ENCODE data around the gene SMURF1.
"Not testable (repeated sequence)": the region's sequence is repeated elsewhere in the genome, so short reads cannot be mapped to it uniquely, and the experiment has no call there.

Gene SMURF1

GRCh38 chr7:99165816-99166215 lies 21.9 kb upstream of the SMURF1 start:
- no peak for DNase-seq (ENCODE audit: extremely low read depth, low read depth)
- TF ChIP-seq, protein P1, sequence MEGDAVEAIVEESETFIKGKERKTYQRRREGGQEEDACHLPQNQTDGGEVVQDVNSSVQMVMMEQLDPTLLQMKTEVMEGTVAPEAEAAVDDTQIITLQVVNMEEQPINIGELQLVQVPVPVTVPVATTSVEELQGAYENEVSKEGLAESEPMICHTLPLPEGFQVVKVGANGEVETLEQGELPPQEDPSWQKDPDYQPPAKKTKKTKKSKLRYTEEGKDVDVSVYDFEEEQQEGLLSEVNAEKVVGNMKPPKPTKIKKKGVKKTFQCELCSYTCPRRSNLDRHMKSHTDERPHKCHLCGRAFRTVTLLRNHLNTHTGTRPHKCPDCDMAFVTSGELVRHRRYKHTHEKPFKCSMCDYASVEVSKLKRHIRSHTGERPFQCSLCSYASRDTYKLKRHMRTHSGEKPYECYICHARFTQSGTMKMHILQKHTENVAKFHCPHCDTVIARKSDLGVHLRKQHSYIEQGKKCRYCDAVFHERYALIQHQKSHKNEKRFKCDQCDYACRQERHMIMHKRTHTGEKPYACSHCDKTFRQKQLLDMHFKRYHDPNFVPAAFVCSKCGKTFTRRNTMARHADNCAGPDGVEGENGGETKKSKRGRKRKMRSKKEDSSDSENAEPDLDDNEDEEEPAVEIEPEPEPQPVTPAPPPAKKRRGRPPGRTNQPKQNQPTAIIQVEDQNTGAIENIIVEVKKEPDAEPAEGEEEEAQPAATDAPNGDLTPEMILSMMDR (IDR thresholded peaks at IDR 0.05; ENCODE audit: low read depth, low read length) = no peak

DNA sequence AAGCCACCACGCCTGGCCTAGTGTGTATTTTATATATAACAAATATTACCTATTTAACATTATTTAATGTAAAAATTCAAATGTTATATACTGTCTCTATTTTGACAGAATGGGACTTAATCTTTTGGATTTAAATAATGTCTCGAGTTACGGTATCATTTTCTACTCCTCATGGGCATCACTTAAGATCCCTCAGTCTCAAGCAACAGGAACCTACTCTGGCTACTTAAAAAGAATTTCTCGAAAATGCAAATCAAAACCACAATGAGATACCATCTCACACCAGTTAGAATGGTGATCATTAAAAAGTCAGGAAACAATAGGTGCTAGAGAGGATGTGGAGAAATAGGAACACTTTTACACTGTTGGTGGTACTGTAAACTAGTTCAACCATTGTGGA lies 19.8 kb upstream of the SMURF1 start:
- not testable (repeated sequence) for DNase-seq (ENCODE audit: extremely low read depth, low read depth)

- TF ChIP-seq, protein P1 (IDR thresholded peaks at IDR 0.05; ENCODE audit: low read depth, low read length) = no peak
- DNase-seq (ENCODE audit: extremely low read depth, low read depth) = no peak
Measured at GRCh38 chr7:99156649-99157048, 12.7 kb upstream of the SMURF1 start.

DNA sequence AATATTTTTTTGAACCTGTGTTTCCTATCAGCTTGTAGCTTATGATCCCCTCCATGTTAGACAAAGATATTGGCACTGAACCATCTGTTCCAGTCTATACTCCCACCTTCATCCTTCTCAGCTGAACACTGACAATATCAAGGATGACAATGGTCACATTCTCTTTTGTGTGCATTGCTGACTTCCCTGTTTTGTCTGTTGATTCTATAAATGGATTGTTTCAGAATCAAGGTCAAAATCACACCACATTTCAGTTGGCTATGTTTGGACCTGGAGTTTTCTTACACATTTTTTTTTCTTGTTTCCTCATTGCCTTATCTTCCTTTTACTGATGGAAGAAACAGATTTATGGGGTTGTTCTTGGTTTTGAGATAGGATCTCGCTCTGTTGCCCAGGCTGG lies 11.3 kb upstream of the SMURF1 start:
- TF ChIP-seq, protein P1 (IDR thresholded peaks at IDR 0.05; ENCODE audit: low read depth, low read length) = no peak
- DNase-seq (ENCODE audit: extremely low read depth, low read depth) = no peak

DNA sequence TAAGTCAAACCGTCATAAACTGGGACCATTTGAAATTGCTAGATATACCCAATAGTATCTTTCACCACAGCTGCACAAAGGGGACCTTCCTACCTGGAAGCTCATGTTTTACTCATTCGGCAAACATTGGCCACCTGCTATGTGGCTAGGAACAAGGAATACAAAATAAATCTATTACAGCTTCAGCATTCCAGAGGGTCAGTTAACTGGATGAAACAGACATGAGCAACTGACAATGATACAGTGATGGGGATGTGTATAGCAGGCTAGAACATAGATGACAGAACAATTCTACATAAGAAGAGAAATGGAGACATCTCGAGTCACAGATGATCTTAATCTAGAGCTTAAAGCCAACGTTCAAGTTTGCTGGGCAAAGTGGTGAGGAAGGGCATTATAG lies 3.1 kb upstream of the SMURF1 start:
- TF ChIP-seq, protein P1 (IDR thresholded peaks at IDR 0.05; ENCODE audit: low read depth, low read length) = no peak
- DNase-seq (ENCODE audit: extremely low read depth, low read depth) = no peak

- DNase-seq (ENCODE audit: extremely low read depth, low read depth) = no peak
- TF ChIP-seq, protein P1 (IDR thresholded peaks at IDR 0.05; ENCODE audit: low read depth, low read length) = no peak
Measured at GRCh38 chr7:99143521-99143852, 421 bp downstream of the SMURF1 start.

DNA sequence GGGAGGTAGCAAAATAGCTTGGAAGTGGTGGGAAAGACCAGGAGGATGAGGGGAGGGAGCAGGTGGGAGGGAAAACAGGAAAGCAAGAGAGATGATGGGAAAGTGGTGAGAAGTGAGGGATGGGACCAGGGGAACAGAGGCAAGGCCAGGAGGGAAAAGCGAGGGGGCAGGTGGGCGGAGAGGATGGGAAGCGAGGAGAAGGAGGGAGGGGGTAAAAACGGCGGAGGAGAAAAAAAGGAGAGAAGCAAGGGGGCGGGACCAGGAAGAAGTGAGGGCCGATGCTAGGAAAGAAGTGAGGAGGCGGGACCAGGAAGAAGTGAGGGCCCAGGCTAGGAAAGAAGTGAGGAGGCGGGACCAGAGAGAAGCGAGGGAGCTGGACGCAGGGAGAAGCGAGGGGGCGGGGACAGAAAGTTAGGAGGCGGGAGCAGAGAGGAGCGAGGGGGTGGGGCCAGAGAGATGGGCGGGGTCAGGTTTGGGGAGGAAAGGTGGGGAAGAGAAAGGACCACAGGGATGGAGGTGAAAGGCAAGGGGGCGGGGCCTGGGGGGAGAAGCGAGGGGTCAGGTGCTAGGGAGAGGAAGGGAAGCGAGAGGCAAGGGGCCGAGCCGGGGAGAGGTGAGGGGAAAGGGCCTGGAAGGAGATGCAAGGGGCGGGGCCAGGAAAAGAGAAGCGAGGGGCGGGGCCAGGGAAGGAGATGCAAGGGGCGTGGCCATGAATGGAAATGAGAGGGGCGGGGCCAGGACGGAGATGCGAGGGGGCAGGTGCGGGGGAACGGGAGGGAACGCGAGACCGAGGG lies 984 bp downstream of the SMURF1 start:
- peak; percentile 95 for DNase-seq (ENCODE audit: extremely low read depth, low read depth)
- TF ChIP-seq, protein P1 (IDR thresholded peaks at IDR 0.05; ENCODE audit: low read depth, low read length) = no peak
